ENCODE data around the gene IFT122.

Gene IFT122

GRCh38 chr3:129549805-129550204, 109.8 kb downstream of the IFT122 start:
- Histone ChIP-seq H3K79me2 (ENCODE audit: control insufficient read depth, insufficient read depth, low read length, poor library complexity) (peaks cover 2% of the 10 kb centered on the region), H3K27me3 (ENCODE audit: insufficient read depth, low read length) (no peaks in the 10 kb centered on the region), H3K23ac (ENCODE audit: low read length) (no peak overlapping the region), H3K18ac (ENCODE audit: low read length) (no peak overlapping the region), H3K14ac (ENCODE audit: low read length) (peak overlapping the region; percentile 61), H3K79me1 (ENCODE audit: low read length) (peaks cover 13% of the 10 kb centered on the region), H2BK120ac (ENCODE audit: insufficient read depth, low read length, poor library complexity) (peak overlapping the region; percentile 21), H2BK5ac (ENCODE audit: low read depth, low read length, poor library complexity) (peak overlapping the region; percentile 22), H3K4me1 (ENCODE audit: control insufficient read depth in 1 of 2, insufficient read depth in 2 of 2, low read length in 2 of 2) (peaks cover 14 to 16% of the 10 kb centered on the region in 2 experiments), H2AFZ (ENCODE audit: insufficient read depth, low read length, poor library complexity) (no peak overlapping the region), H3K9ac (ENCODE audit: low read length) (no peak overlapping the region), H3K4me3 (ENCODE audit: low read depth, low read length) (no peak overlapping the region), H3K36me3 (ENCODE audit: control insufficient read depth in 1 of 2, insufficient read depth in 2 of 2, low read length in 2 of 2) (peaks cover 2 to 4% of the 10 kb centered on the region in 2 experiments), H4K12ac (ENCODE audit: low read depth, low read length) (no peak overlapping the region), H2BK12ac (ENCODE audit: low read length) (peak overlapping the region; percentile 56), H4K91ac (ENCODE audit: low read depth, low read length) (peak overlapping the region; percentile 58), H3K27ac (ENCODE audit: low read depth, low read length) (peak overlapping the region; percentile 8), H3K4ac (ENCODE audit: low read depth, low read length) (no peak overlapping the region), H3K4me2 (ENCODE audit: low read length) (no peak overlapping the region), H4K8ac (ENCODE audit: low read depth, low read length) (peak overlapping the region; percentile 22), H2AK5ac (ENCODE audit: low read length) (peak overlapping the region; percentile 65), H3K9me3 (ENCODE audit: insufficient read depth, low read depth, low read length) (no peaks in the 10 kb centered on the region)
- no CpG with 5 or more reads among the region's 3 CpGs for WGBS (ENCODE audit: extremely low coverage, insufficient coverage, insufficient read length)
- DNase-seq = no peak

- peaks cover 26 to 27% of the 10 kb centered on the region in 2 experiments for H3K36me3 ChIP-seq (ENCODE audit: control insufficient read depth in 1 of 2, insufficient read depth in 2 of 2, low read length in 2 of 2)
- peaks cover 2% of the 10 kb centered on the region for H3K79me2 ChIP-seq (ENCODE audit: control insufficient read depth, insufficient read depth, low read length, poor library complexity)
- no peak overlapping the region for H3K27ac ChIP-seq (ENCODE audit: low read depth, low read length)
- H4K12ac ChIP-seq (ENCODE audit: low read depth, low read length) = no peak overlapping the region
- H2AK5ac ChIP-seq (ENCODE audit: low read length) = no peak overlapping the region
- peaks cover 13% of the 10 kb centered on the region for H3K79me1 ChIP-seq (ENCODE audit: low read length)
- H3K18ac ChIP-seq (ENCODE audit: low read length) = no peak overlapping the region
- no peak overlapping the region for H2BK12ac ChIP-seq (ENCODE audit: low read length)
- peaks cover 14 to 16% of the 10 kb centered on the region in 2 experiments for H3K4me1 ChIP-seq (ENCODE audit: control insufficient read depth in 1 of 2, insufficient read depth in 2 of 2, low read length in 2 of 2)
- H3K23ac ChIP-seq (ENCODE audit: low read length) = no peak overlapping the region
- H2BK5ac ChIP-seq (ENCODE audit: low read depth, low read length, poor library complexity) = no peak overlapping the region
- no peak for DNase-seq
- no peak overlapping the region for H3K9ac ChIP-seq (ENCODE audit: low read length)
- no peak overlapping the region for H3K14ac ChIP-seq (ENCODE audit: low read length)
- H3K27me3 ChIP-seq (ENCODE audit: insufficient read depth, low read length) = no peaks in the 10 kb centered on the region
- H2AFZ ChIP-seq (ENCODE audit: insufficient read depth, low read length, poor library complexity) = no peak overlapping the region
- H3K4ac ChIP-seq (ENCODE audit: low read depth, low read length) = no peak overlapping the region
- H3K9me3 ChIP-seq (ENCODE audit: insufficient read depth, low read depth, low read length) = no peaks in the 10 kb centered on the region
- H3K4me2 ChIP-seq (ENCODE audit: low read length) = no peak overlapping the region
- no peak overlapping the region for H2BK120ac ChIP-seq (ENCODE audit: insufficient read depth, low read length, poor library complexity)
- no peak overlapping the region for H4K91ac ChIP-seq (ENCODE audit: low read depth, low read length)
- no peak overlapping the region for H3K4me3 ChIP-seq (ENCODE audit: low read depth, low read length)
- WGBS (ENCODE audit: extremely low coverage, insufficient coverage, insufficient read length) = no CpG with 5 or more reads among the region's 10 CpGs
- H4K8ac ChIP-seq (ENCODE audit: low read depth, low read length) = no peak overlapping the region
Observed at GRCh38 chr3:129552287-129553050, 112.4 kb downstream of the IFT122 start.

GRCh38 chr3:129553171-129553570, 113.1 kb downstream of the IFT122 start:
- Histone ChIP-seq H2AFZ (ENCODE audit: insufficient read depth, low read length, poor library complexity) (no peak overlapping the region), H2BK5ac (ENCODE audit: low read depth, low read length, poor library complexity) (no peak overlapping the region), H3K36me3 (ENCODE audit: control insufficient read depth in 1 of 2, insufficient read depth in 2 of 2, low read length in 2 of 2) (peaks cover 34% of the 10 kb centered on the region in 2 experiments), H2BK120ac (ENCODE audit: insufficient read depth, low read length, poor library complexity) (no peak overlapping the region), H3K18ac (ENCODE audit: low read length) (no peak overlapping the region), H3K9ac (ENCODE audit: low read length) (no peak overlapping the region), H3K4me1 (ENCODE audit: control insufficient read depth in 1 of 2, insufficient read depth in 2 of 2, low read length in 2 of 2) (peaks cover 14 to 16% of the 10 kb centered on the region in 2 experiments), H3K79me2 (ENCODE audit: control insufficient read depth, insufficient read depth, low read length, poor library complexity) (peaks cover 2% of the 10 kb centered on the region), H4K12ac (ENCODE audit: low read depth, low read length) (no peak overlapping the region), H3K27me3 (ENCODE audit: insufficient read depth, low read length) (no peaks in the 10 kb centered on the region), H3K27ac (ENCODE audit: low read depth, low read length) (no peak overlapping the region), H3K14ac (ENCODE audit: low read length) (no peak overlapping the region), H3K4ac (ENCODE audit: low read depth, low read length) (no peak overlapping the region), H3K23ac (ENCODE audit: low read length) (no peak overlapping the region), H4K91ac (ENCODE audit: low read depth, low read length) (no peak overlapping the region), H3K9me3 (ENCODE audit: insufficient read depth, low read depth, low read length) (no peaks in the 10 kb centered on the region), H3K4me2 (ENCODE audit: low read length) (no peak overlapping the region), H3K79me1 (ENCODE audit: low read length) (peaks cover 13% of the 10 kb centered on the region), H3K4me3 (ENCODE audit: low read depth, low read length) (no peak overlapping the region), H2AK5ac (ENCODE audit: low read length) (no peak overlapping the region), H4K8ac (ENCODE audit: low read depth, low read length) (no peak overlapping the region), H2BK12ac (ENCODE audit: low read length) (no peak overlapping the region)
- WGBS (ENCODE audit: extremely low coverage, insufficient coverage, insufficient read length) = no CpG with 5 or more reads among the region's 6 CpGs
- no peak for DNase-seq

- no peak overlapping the region for H3K14ac ChIP-seq (ENCODE audit: low read length)
- H3K18ac ChIP-seq (ENCODE audit: low read length) = no peak overlapping the region
- H3K4ac ChIP-seq (ENCODE audit: low read depth, low read length) = no peak overlapping the region
- peak in 1 of 2 donors; percentile 33 for DNase-seq
- H3K4me3 ChIP-seq (ENCODE audit: low read depth, low read length) = no peak overlapping the region
- no peak overlapping the region for H4K91ac ChIP-seq (ENCODE audit: low read depth, low read length)
- H3K79me2 ChIP-seq (ENCODE audit: control insufficient read depth, insufficient read depth, low read length, poor library complexity) = peaks cover 2% of the 10 kb centered on the region
- peaks cover 9% of the 10 kb centered on the region for H3K79me1 ChIP-seq (ENCODE audit: low read length)
- no peak overlapping the region for H3K9ac ChIP-seq (ENCODE audit: low read length)
- H3K9me3 ChIP-seq (ENCODE audit: insufficient read depth, low read depth, low read length) = no peaks in the 10 kb centered on the region
- no peak overlapping the region for H2BK120ac ChIP-seq (ENCODE audit: insufficient read depth, low read length, poor library complexity)
- no peak overlapping the region for H2BK5ac ChIP-seq (ENCODE audit: low read depth, low read length, poor library complexity)
- no peak overlapping the region for H3K23ac ChIP-seq (ENCODE audit: low read length)
- H2AFZ ChIP-seq (ENCODE audit: insufficient read depth, low read length, poor library complexity) = no peak overlapping the region
- H3K4me1 ChIP-seq (ENCODE audit: control insufficient read depth in 1 of 2, insufficient read depth in 2 of 2, low read length in 2 of 2) = peaks cover 13 to 15% of the 10 kb centered on the region in 2 experiments
- no peak overlapping the region for H4K12ac ChIP-seq (ENCODE audit: low read depth, low read length)
- no peak overlapping the region for H3K4me2 ChIP-seq (ENCODE audit: low read length)
- no peak overlapping the region for H2BK12ac ChIP-seq (ENCODE audit: low read length)
- no peaks in the 10 kb centered on the region for H3K27me3 ChIP-seq (ENCODE audit: insufficient read depth, low read length)
- H3K27ac ChIP-seq (ENCODE audit: low read depth, low read length) = no peak overlapping the region
- H4K8ac ChIP-seq (ENCODE audit: low read depth, low read length) = no peak overlapping the region
- H2AK5ac ChIP-seq (ENCODE audit: low read length) = no peak overlapping the region
- no CpG with 5 or more reads among the region's 15 CpGs for WGBS (ENCODE audit: extremely low coverage, insufficient coverage, insufficient read length)
- peaks cover 39 to 40% of the 10 kb centered on the region in 2 experiments for H3K36me3 ChIP-seq (ENCODE audit: control insufficient read depth in 1 of 2, insufficient read depth in 2 of 2, low read length in 2 of 2)
Observed at GRCh38 chr3:129553719-129554118, 113.7 kb downstream of the IFT122 start.

Data from trophoblast cell (in vitro differentiated cells and primary cell).